H1 (cell line): ENCODE results near the gene SF3B2.

ENCODE experiments used
- BACH1 ChIP-seq: IDR thresholded peaks from 2 replicates; pipeline ENCODE4 v1.6.1; 2012; ENCODE audit warnings: low read length, improper control_type of control experiment
- BCL11A ChIP-seq, 2 experiments: IDR thresholded peaks; one replicate each; pipeline ENCODE4 v1.6.1; 2011; ENCODE audit warnings: low read depth in 2 of 2, low read length in 2 of 2, mild to moderate bottlenecking in 2 of 2
- EP300 ChIP-seq, 2 experiments: IDR thresholded peaks; 1 replicate in 1 of 2; 2 replicates in 1 of 2; pipeline ENCODE4 v1.6.1; 2011 to 2012; ENCODE audit warnings: low read depth in 2 of 2, low read length in 2 of 2, mild to moderate bottlenecking in 2 of 2, borderline replicate concordance in 1 of 2, inconsistent platforms in 1 of 2, moderate library complexity in 1 of 2
- EZH2 ChIP-seq: fragments of 200-600 bp; sonication (generic); IDR thresholded peaks from 2 replicates; pipeline ENCODE4 v1.7.1; 2012; ENCODE audit warnings: low read depth, mild to moderate bottlenecking, moderate library complexity, low read length, inconsistent platforms; ENCODE audit not compliant: severe bottlenecking
- POLR2A ChIP-seq, 2 experiments: IDR thresholded peaks; 1 replicate in 1 of 2; 2 replicates in 1 of 2; pipeline ENCODE4 v1.6.1; 2011; ENCODE audit warnings: low read depth in 2 of 2, low read length in 2 of 2, mild to moderate bottlenecking in 2 of 2; ENCODE audit errors: control extremely low read depth in 1 of 2
- POLR2AphosphoS5 ChIP-seq: IDR thresholded peaks from 2 replicates; pipeline ENCODE4 v1.6.1; 2011; ENCODE audit warnings: low read depth, low read length
- RAD21 ChIP-seq, 2 experiments: IDR thresholded peaks in 1 of 2; conservative IDR thresholded peaks in 1 of 2; 2 replicates each; pipeline ENCODE4 v1.6.1; 2011; ENCODE audit warnings: low read depth in 2 of 2, low read length in 2 of 2, improper control_type of control experiment in 1 of 2, inconsistent platforms in 1 of 2, mild to moderate bottlenecking in 1 of 2, moderate library complexity in 1 of 2
- SUZ12 ChIP-seq: fragments of 200-600 bp; sonication (generic); IDR thresholded peaks from 2 replicates; pipeline ENCODE4 v1.6.1; 2012; ENCODE audit warnings: mild to moderate bottlenecking, inconsistent platforms, low read length, moderate library complexity, mixed read lengths
- TAF1 ChIP-seq: IDR thresholded peaks from 2 replicates; pipeline ENCODE4 v1.6.1; 2011; ENCODE audit warnings: mild to moderate bottlenecking, low read depth, low read length
- TAF7 ChIP-seq: optimal IDR thresholded peaks from 2 replicates; pipeline ENCODE3; 2011; ENCODE audit warnings: low read depth, mild to moderate bottlenecking, inconsistent platforms, low read length, moderate library complexity, borderline replicate concordance
- TF ChIP-seq, protein P1 (sequence below), 3 experiments: IDR thresholded peaks; 1 replicate in 2 of 3; 2 replicates in 1 of 3; pipeline versions ENCODE4 v1.5.1 to v1.6.1; 2011; ENCODE audit warnings: low read length in 3 of 3, mild to moderate bottlenecking in 3 of 3, inconsistent platforms in 2 of 3, low read depth in 1 of 3, moderate library complexity in 1 of 3; ENCODE audit not compliant: insufficient read depth in 1 of 3; ENCODE audit errors: control extremely low read depth in 1 of 3
- TF ChIP-seq, protein P2 (sequence below): IDR thresholded peaks from 2 replicates; pipeline ENCODE4 v1.6.1; 2012; ENCODE audit warnings: low read length, inconsistent platforms

DNA sequence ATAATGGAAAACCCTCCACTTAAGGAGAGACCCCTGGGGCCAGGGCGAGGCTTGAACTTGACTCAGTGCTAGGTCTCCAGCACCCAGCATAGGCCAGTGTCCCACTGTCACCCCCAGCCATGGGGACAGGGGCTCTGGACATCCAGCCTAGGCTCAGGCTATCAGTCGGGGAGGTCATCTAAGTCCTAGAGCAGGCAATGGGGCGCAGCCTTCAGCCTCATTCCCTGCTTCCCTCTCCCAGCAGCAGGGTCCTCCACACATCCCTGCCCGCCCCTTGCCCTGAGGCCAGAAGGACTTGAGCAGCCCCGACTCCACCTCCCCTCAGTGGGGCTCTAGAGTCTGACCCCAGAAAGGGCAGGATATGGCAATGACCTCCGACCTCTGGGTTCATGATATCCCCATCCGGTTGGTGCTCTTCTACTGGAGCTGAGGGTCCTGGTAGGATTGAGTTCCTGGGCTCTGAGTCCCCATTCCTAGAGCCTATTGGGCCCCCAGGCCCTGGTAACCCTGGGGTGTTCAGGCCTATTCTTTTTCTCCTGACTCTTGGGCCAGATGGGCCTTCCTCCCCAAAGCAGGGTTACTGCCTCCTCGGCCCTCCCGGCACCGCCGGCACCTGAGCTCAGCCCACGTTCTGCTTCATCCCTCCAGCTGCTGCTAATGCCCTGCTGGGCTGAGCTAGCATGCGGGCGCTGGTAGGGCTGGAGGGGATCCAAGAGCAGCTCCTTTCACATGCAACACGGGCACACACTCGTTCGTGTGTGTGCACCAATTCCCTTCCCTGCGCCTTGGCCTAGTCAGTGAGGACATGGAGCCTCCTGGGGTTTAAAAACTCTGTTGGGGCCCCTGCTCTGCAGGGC lies 36.0 kb upstream of the SF3B2 start:
- TF ChIP-seq EP300 (IDR thresholded peaks at IDR 0.05; ENCODE audit: borderline replicate concordance in 1 of 2, low read depth in 2 of 2, low read length in 2 of 2), result no peak
- no peak for TF ChIP-seq RAD21 (IDR thresholded peaks at IDR 0.05 in 1 of 2, conservative IDR thresholded peaks at IDR 0.05 in 1 of 2; ENCODE audit: low read depth in 2 of 2, low read length in 2 of 2)
- TF ChIP-seq, protein P1, sequence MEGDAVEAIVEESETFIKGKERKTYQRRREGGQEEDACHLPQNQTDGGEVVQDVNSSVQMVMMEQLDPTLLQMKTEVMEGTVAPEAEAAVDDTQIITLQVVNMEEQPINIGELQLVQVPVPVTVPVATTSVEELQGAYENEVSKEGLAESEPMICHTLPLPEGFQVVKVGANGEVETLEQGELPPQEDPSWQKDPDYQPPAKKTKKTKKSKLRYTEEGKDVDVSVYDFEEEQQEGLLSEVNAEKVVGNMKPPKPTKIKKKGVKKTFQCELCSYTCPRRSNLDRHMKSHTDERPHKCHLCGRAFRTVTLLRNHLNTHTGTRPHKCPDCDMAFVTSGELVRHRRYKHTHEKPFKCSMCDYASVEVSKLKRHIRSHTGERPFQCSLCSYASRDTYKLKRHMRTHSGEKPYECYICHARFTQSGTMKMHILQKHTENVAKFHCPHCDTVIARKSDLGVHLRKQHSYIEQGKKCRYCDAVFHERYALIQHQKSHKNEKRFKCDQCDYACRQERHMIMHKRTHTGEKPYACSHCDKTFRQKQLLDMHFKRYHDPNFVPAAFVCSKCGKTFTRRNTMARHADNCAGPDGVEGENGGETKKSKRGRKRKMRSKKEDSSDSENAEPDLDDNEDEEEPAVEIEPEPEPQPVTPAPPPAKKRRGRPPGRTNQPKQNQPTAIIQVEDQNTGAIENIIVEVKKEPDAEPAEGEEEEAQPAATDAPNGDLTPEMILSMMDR (IDR thresholded peaks at IDR 0.05; ENCODE audit: control extremely low read depth in 1 of 3, insufficient read depth in 1 of 3, low read depth in 1 of 3, low read length in 3 of 3), result no peak
- no peak for TF ChIP-seq SUZ12
- TF ChIP-seq POLR2AphosphoS5, result no peak
- no peak for TF ChIP-seq EZH2
- TF ChIP-seq TAF7, result no peak
- TF ChIP-seq, protein P2, sequence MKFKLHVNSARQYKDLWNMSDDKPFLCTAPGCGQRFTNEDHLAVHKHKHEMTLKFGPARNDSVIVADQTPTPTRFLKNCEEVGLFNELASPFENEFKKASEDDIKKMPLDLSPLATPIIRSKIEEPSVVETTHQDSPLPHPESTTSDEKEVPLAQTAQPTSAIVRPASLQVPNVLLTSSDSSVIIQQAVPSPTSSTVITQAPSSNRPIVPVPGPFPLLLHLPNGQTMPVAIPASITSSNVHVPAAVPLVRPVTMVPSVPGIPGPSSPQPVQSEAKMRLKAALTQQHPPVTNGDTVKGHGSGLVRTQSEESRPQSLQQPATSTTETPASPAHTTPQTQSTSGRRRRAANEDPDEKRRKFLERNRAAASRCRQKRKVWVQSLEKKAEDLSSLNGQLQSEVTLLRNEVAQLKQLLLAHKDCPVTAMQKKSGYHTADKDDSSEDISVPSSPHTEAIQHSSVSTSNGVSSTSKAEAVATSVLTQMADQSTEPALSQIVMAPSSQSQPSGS, result no peak
- TF ChIP-seq BCL11A (IDR thresholded peaks at IDR 0.05; ENCODE audit: low read depth in 2 of 2, low read length in 2 of 2), result no peak
- no peak for TF ChIP-seq TAF1
- TF ChIP-seq POLR2A (IDR thresholded peaks at IDR 0.05; ENCODE audit: control extremely low read depth in 1 of 2, low read depth in 2 of 2, low read length in 2 of 2), result no peak
- TF ChIP-seq BACH1, result no peak
